NCI-H146 treated with DMSO at 0.1 percent for 48 hours (cell line): ENCODE results near the gene TRPV3.
"Not testable (repeated sequence)": the region's sequence is repeated elsewhere in the genome, so short reads cannot be mapped to it uniquely, and the experiment has no call there.

Experiments
- DNase-seq: peaks from one replicate; lab custom pipeline; 2025; ENCODE audit not compliant: unreplicated experiment; lab: John Stamatoyannopoulos, UW

The TRPV3 gene

GRCh38 chr17:3527468-3527867 lies 30.1 kb downstream of the TRPV3 start:
- no peak for DNase-seq

- DNase-seq: no peak
Observed at GRCh38 chr17:3526971-3527370, 30.6 kb downstream of the TRPV3 start.

- no peak for DNase-seq
Observed at GRCh38 chr17:3526491-3526890, 31.1 kb downstream of the TRPV3 start.

- DNase-seq: no peak
Observed at GRCh38 chr17:3524024-3524423, 33.6 kb downstream of the TRPV3 start.

GRCh38 chr17:3519472-3519871 lies 38.1 kb downstream of the TRPV3 start:
- not testable (repeated sequence) for DNase-seq

- no peak for DNase-seq
Observed at GRCh38 chr17:3514873-3515272, 42.7 kb downstream of the TRPV3 start.

- DNase-seq: not testable (repeated sequence)
Observed at GRCh38 chr17:3514167-3514566, 43.4 kb downstream of the TRPV3 start.

GRCh38 chr17:3513305-3514035 lies 44.1 kb downstream of the TRPV3 start:
- no peak for DNase-seq

GRCh38 chr17:3512505-3513171 lies 45.0 kb downstream of the TRPV3 start:
- no peak for DNase-seq

GRCh38 chr17:3511852-3512504 lies 45.6 kb downstream of the TRPV3 start:
- no peak for DNase-seq

GRCh38 chr17:3510090-3510489 lies 47.5 kb downstream of the TRPV3 start:
- DNase-seq: no peak

GRCh38 chr17:3507869-3508268 lies 49.7 kb downstream of the TRPV3 start:
- no peak for DNase-seq

GRCh38 chr17:3507071-3507470 lies 50.5 kb downstream of the TRPV3 start:
- no peak for DNase-seq

- no peak for DNase-seq
Observed at GRCh38 chr17:3506054-3506453, 51.6 kb downstream of the TRPV3 start.

GRCh38 chr17:3505008-3505407 lies 52.6 kb downstream of the TRPV3 start:
- DNase-seq: no peak

- no peak for DNase-seq
Observed at GRCh38 chr17:3503285-3503684, 54.3 kb downstream of the TRPV3 start.

GRCh38 chr17:3502466-3502865 lies 55.1 kb downstream of the TRPV3 start:
- DNase-seq: no peak

- DNase-seq: no peak
Observed at GRCh38 chr17:3501344-3501743, 56.3 kb downstream of the TRPV3 start.

GRCh38 chr17:3497101-3497500 lies 60.5 kb downstream of the TRPV3 start:
- DNase-seq: no peak

GRCh38 chr17:3485481-3486068 lies 72.0 kb downstream of the TRPV3 start:
- DNase-seq: no peak

- DNase-seq: no peak
Observed at GRCh38 chr17:3482852-3483251, 74.8 kb downstream of the TRPV3 start.

GRCh38 chr17:3479988-3480387 lies 77.6 kb downstream of the TRPV3 start:
- no peak for DNase-seq
